ENCODE data around the gene RGS8.

The RGS8 gene

GRCh38 chr1:182637769-182638168 is 46.6 kb downstream of the RGS8 start:
- TF ChIP-seq CTCF (IDR thresholded peaks at IDR 0.05; ENCODE audit: borderline replicate concordance, control extremely low read depth, extremely low read depth, insufficient read depth, missing control alignments) = no peak
- DNase-seq (ENCODE audit: low spot score) = no peak
- in situ Hi-C loops (cut with MboI; ENCODE audit: low sequenced_read_pairs, unreplicated experiment) = no loop called here

- no peak for DNase-seq (ENCODE audit: low spot score)
- no peak for TF ChIP-seq CTCF (IDR thresholded peaks at IDR 0.05; ENCODE audit: borderline replicate concordance, control extremely low read depth, extremely low read depth, insufficient read depth, missing control alignments)
- in situ Hi-C loops (cut with MboI; ENCODE audit: low sequenced_read_pairs, unreplicated experiment) = no loop called here
Measured at GRCh38 chr1:182635871-182636270, 48.5 kb downstream of the RGS8 start.

Data from GM13976 (cell line).